GM23338 (cell line): Measurements from ENCODE around the gene FAM227A. TPM values are rescaled to one million over a fixed set of nuclear protein-coding genes. Genes with fewer than 3 reads are reported as not detected.

Experiments
- CTCF ChIP-seq, 2 experiments: fragments of 200-600 bp in 1 of 2; sonication (generic) in 1 of 2; conservative IDR thresholded peaks; 2 replicates each; pipeline versions ENCODE4 v1.5.1 to v1.6.1; 2016 to 2017; ENCODE audit warnings: antibody characterized with exemption in 2 of 2, low read depth in 2 of 2, mild to moderate bottlenecking in 2 of 2, moderate library complexity in 1 of 2
- NANOG ChIP-seq: IDR thresholded peaks from 2 replicates; pipeline ENCODE4 v1.6.1; 2016; ENCODE audit warnings: antibody characterized with exemption, borderline replicate concordance
- REST ChIP-seq: IDR thresholded peaks from one replicate; pipeline ENCODE4 v1.6.1; 2018; ENCODE audit warnings: antibody characterized with exemption; ENCODE audit not compliant: unreplicated experiment
- STAT1 ChIP-seq: IDR thresholded peaks from one replicate; pipeline ENCODE4 v1.6.1; 2016; ENCODE audit warnings: antibody characterized with exemption; ENCODE audit not compliant: unreplicated experiment
- ZNF462 ChIP-seq: fragments of 250-450 bp; sonication (Bioruptor Pico); IDR thresholded peaks from 2 replicates; pipeline ENCODE4 v1.5.0; 2020; ENCODE audit warnings: mild to moderate bottlenecking, moderate library complexity
- polyA plus RNA-seq: library from polyadenylated mRNA; unstranded; fragments of >200 nt; fragmentation: Nextera tagmentation; extraction: Ambion mirVana; gene quantifications from 2 replicates; pipeline ENCODE4 v1.2.1, GENCODE V29; 2016
- total RNA-seq: library from RNA; depleted of rRNA; stranded (reverse); fragments of >200 nt; shearing (Covaris generic); gene quantifications from 2 replicates; pipeline ENCODE4 v1.2.3, GENCODE V29; 2014

The FAM227A gene
- total and polyA plus RNA-seq, 2 experiments from 2014 or later: 5.8 to 11.0 TPM

GRCh38 chr22:38696606-38697424, 40.6 kb upstream of the FAM227A start (continued):
- TF ChIP-seq ZNF462 (CRISPR knock-in tag) (no peak), CTCF (conservative IDR thresholded peaks at IDR 0.05; ENCODE audit: low read depth in 2 of 2) (no peak), NANOG (no peak), STAT1 (no peak), REST (no peak)
